ENCODE measurements around the gene CHCHD3. TPM values are rescaled to one million over a fixed set of nuclear protein-coding genes. Genes with fewer than 3 reads are reported as not detected.

The CHCHD3 gene
- total RNA-seq, 4 donors from 2014 or later = 27.9 to 39.0 (median 34.5) TPM

DNA sequence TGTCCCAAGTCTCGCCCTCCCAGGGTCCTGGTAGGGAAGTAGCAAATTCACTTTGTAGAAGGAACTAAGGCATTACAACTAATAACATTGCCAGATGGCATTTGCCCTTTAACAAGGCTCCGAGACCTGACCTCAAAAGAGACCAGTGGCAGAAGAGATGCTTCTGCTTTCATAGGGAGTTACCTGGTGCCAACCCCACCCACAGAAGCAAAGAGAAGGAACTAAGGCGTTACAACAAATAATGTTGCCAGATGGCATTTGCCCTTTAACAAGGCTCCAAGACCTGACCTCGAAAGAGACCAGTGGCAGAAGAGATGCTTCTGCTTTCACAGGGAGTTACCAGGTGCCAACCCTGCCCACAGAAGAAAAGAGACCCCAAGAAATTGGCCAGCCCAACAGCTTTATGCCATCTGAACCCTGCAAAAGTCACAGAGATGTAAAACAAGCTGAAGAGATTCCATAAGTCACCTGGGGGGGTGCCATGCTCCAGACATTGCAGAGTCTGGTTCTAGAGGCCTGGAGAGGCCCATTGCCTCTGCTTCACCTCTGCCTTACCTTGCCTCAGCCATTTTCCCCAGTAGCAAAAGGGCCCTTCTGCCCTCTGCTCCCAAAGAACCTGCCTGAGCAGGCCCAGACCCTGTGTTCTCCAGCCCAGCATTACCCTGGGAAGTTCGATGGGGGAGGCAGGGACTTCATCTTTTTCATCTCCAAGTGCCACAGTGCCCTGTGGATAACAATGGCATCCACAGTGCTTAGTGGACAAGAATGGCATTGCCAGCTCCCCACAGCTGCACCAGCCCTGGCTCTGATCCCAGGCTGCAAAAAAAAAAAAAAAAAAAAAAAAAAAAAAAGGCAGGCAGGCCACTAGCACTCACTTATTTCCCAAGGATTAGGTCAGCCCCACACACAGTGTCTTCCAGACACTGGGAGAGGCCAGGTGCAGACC is 326.1 kb downstream of the CHCHD3 start:
- TF ChIP-seq POLR2A (IDR thresholded peaks at IDR 0.05) = no peak
- TF ChIP-seq, protein P1, sequence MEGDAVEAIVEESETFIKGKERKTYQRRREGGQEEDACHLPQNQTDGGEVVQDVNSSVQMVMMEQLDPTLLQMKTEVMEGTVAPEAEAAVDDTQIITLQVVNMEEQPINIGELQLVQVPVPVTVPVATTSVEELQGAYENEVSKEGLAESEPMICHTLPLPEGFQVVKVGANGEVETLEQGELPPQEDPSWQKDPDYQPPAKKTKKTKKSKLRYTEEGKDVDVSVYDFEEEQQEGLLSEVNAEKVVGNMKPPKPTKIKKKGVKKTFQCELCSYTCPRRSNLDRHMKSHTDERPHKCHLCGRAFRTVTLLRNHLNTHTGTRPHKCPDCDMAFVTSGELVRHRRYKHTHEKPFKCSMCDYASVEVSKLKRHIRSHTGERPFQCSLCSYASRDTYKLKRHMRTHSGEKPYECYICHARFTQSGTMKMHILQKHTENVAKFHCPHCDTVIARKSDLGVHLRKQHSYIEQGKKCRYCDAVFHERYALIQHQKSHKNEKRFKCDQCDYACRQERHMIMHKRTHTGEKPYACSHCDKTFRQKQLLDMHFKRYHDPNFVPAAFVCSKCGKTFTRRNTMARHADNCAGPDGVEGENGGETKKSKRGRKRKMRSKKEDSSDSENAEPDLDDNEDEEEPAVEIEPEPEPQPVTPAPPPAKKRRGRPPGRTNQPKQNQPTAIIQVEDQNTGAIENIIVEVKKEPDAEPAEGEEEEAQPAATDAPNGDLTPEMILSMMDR (IDR thresholded peaks at IDR 0.05) = no peak
- intact Hi-C loops (cut with DNase I; ENCODE audit: low total_unique reads) = no loop called here
- DNase-seq (ENCODE audit: low spot score in 2 of 2) = no peak
- no peak overlapping the region for H3K4me3 ChIP-seq (ENCODE audit: low read depth, poor library complexity, severe bottlenecking)
- 78 to 81% methylated on average over 5 of the region's 5 CpGs for WGBS, 2 donors

DNA sequence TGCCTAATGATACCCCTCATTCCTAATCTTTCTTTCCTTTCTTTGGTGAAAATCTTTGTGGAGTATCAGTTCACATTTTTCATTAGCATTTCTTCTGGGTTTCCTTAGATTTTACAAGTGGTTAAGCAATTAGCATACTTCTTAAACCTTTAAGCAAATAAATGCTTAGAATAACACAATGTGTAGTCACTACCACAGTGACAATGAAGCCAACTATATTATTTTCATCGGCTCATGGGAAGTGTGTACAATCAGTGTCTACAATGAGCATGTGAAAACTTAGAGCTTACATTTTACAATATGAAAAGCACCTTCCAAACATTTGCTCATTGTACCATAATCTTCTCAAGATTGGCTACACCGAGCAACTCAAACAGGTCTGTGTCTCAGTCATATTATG is 329.5 kb downstream of the CHCHD3 start:
- no peak for DNase-seq (ENCODE audit: low spot score in 2 of 2)

DNA sequence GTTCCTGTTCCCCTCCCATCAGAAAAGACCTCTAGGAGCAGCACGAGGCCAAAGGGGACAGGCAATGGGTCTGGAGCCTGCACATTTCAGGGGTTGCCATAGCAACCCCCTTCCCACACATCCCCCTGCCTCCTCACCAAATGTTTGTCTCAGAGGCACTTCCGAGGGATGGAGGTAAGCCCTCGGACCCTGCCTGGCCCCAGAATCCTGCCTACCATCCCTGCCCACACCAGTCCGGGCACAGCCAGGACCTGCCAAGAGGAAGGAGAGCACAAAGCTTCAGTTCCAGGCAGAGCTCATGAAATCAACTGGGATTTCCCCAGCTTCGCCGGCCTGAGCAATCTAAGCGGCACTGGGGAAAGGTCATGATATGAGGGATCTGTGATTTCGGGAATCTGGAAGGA is 330.6 kb downstream of the CHCHD3 start:
- no peak for DNase-seq (ENCODE audit: low spot score in 2 of 2)
- 52 to 75% methylated on average over 8 of the region's 8 CpGs for WGBS, 2 donors
- intact Hi-C loops (cut with DNase I; ENCODE audit: low total_unique reads) = no loop called here
- no peak overlapping the region for H3K4me3 ChIP-seq (ENCODE audit: low read depth, poor library complexity, severe bottlenecking)
- TF ChIP-seq, protein P1 (IDR thresholded peaks at IDR 0.05) = no peak
- no peak for TF ChIP-seq POLR2A (IDR thresholded peaks at IDR 0.05)

More for the DNA sequence above, 329.5 kb downstream of the CHCHD3 start:
- WGBS, 2 donors = 88 to 92% methylated on average over 2 of the region's 2 CpGs
- intact Hi-C loops (cut with DNase I; ENCODE audit: low total_unique reads) = no loop called here
- TF ChIP-seq, protein P1 (IDR thresholded peaks at IDR 0.05) = no peak
- no peak for TF ChIP-seq POLR2A (IDR thresholded peaks at IDR 0.05)
- no peak overlapping the region for H3K4me3 ChIP-seq (ENCODE audit: low read depth, poor library complexity, severe bottlenecking)

DNA sequence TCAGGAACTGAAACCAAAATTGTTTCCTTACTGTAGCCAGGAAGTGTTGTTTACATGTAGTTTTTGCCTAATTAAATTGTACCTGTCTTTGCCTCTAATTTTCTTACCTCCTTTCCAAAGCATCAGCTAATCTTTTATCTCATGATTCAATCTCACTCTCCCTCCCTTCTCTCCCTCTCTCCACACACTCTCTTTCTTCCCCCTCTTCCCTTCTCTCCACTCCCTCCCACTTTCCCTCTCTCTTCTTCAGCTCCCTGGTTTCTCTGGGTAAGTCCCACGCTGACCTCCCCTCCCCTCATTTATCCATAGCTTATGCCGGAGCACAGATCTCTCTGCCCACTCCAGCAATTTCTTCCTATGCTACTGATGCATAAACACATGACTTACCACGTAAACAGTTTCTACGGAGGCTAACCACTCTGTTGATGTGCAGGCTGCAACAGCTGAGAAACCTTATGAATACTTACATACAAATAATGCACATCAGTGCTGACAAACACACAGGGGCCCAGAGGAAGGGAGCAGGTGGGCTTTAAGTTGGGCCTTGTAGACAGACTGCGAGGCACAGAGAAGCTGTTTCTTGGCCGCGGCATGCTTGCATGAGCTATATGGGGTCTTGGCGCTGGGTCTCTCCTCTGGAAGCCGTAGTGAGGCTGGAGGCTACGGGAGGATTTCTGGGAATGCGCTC is 331.2 kb downstream of the CHCHD3 start:
- no peak overlapping the region for H3K4me3 ChIP-seq (ENCODE audit: low read depth, poor library complexity, severe bottlenecking)
- intact Hi-C loops (cut with DNase I; ENCODE audit: low total_unique reads) = no loop called here
- WGBS, 2 donors = 57 to 71% methylated on average over 10 to 11 of the region's 11 CpGs
- no peak for DNase-seq (ENCODE audit: low spot score in 2 of 2)
- TF ChIP-seq, protein P1 (IDR thresholded peaks at IDR 0.05) = no peak
- no peak for TF ChIP-seq POLR2A (IDR thresholded peaks at IDR 0.05)

DNA sequence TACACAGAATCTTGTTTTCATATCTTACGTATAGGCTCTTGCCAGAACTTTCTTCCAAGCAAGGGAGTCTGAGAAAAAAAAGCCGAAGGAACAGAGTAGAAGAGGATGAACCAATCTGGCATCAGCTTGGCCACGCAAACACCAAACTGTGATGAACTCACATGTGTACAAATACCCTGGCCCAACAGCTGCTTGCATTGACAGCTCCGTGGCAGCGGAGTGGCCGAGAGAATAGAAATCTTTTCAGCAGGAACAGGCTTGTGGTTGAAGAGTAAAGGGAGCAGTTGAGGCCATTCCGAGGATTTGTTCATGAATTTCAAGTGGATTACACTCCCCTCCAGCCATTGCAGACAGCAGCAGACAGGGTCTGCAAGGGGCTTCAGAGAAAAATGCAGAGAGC is 331.8 kb downstream of the CHCHD3 start:
- no peak overlapping the region for H3K4me3 ChIP-seq (ENCODE audit: low read depth, poor library complexity, severe bottlenecking)
- DNase-seq (ENCODE audit: low spot score in 2 of 2) = no peak
- intact Hi-C loops (cut with DNase I; ENCODE audit: low total_unique reads) = no loop called here
- TF ChIP-seq, protein P1 (IDR thresholded peaks at IDR 0.05) = no peak
- TF ChIP-seq POLR2A (IDR thresholded peaks at IDR 0.05) = no peak
- WGBS, 2 donors = 70 to 76% methylated on average over 7 of the region's 7 CpGs

All from lower leg skin (tissue), 4 donors.